GM18502 (cell line): ENCODE measurements around the gene KRTAP4-8.
"Not testable (repeated sequence)": the region's sequence is repeated elsewhere in the genome, so short reads cannot be mapped to it uniquely, and the experiment has no call there.

Source experiments
- ATAC-seq: cut with Tn5 transposase; IDR thresholded peaks from one replicate; pipeline ENCODE4 v1.9.1; 2021; ENCODE audit warnings: mild to moderate bottlenecking; ENCODE audit not compliant: unreplicated experiment, poor library complexity

The KRTAP4-8 gene

GRCh38 chr17:41067281-41067680 is 30.7 kb downstream of the KRTAP4-8 start:
- ATAC-seq = no peak

- ATAC-seq = no peak
Measured at GRCh38 chr17:41065829-41066624, 31.9 kb downstream of the KRTAP4-8 start, which contains the start of gene KRTAP2-4. KRTAP2-4 (minus strand) TSS chr17:41065879; CDS start chr17:41065845, 34 bp downstream.

- ATAC-seq = not testable (repeated sequence)
Measured at GRCh38 chr17:41065016-41065689, 32.8 kb downstream of the KRTAP4-8 start.

GRCh38 chr17:41064301-41064700 is 33.6 kb downstream of the KRTAP4-8 start:
- ATAC-seq = no peak

GRCh38 chr17:41063449-41063848 is 34.5 kb downstream of the KRTAP4-8 start:
- no peak for ATAC-seq

- ATAC-seq = no peak
Measured at GRCh38 chr17:41061964-41062363, 36.0 kb downstream of the KRTAP4-8 start.

- no peak for ATAC-seq
Measured at GRCh38 chr17:41060052-41060604, 37.8 kb downstream of the KRTAP4-8 start, which contains the start of gene KRTAP2-3. KRTAP2-3 (minus strand) TSS chr17:41060114; CDS start chr17:41060050, 64 bp downstream.

GRCh38 chr17:41059276-41060051 is 38.5 kb downstream of the KRTAP4-8 start:
- not testable (repeated sequence) for ATAC-seq

- ATAC-seq = no peak
Measured at GRCh38 chr17:41058741-41059140, 39.2 kb downstream of the KRTAP4-8 start.

GRCh38 chr17:41057547-41057946 is 40.4 kb downstream of the KRTAP4-8 start:
- no peak for ATAC-seq

- ATAC-seq = not testable (repeated sequence)
Measured at GRCh38 chr17:41055130-41055529, 42.8 kb downstream of the KRTAP4-8 start, which contains the start of gene KRTAP2-2. KRTAP2-2 (minus strand) TSS chr17:41055230; CDS start chr17:41055211, 19 bp downstream.

- not testable (repeated sequence) for ATAC-seq
Measured at GRCh38 chr17:41054556-41054955, 43.4 kb downstream of the KRTAP4-8 start.

- ATAC-seq = no peak
Measured at GRCh38 chr17:41054025-41054424, 43.9 kb downstream of the KRTAP4-8 start.

- no peak for ATAC-seq
Measured at GRCh38 chr17:41052566-41052965, 45.4 kb downstream of the KRTAP4-8 start.

GRCh38 chr17:41049110-41049509 is 48.8 kb downstream of the KRTAP4-8 start:
- ATAC-seq = no peak

- ATAC-seq = no peak
Measured at GRCh38 chr17:41048441-41048840, 49.5 kb downstream of the KRTAP4-8 start.
